CD14-positive monocyte (primary cell): ENCODE measurements around the gene LRRFIP1. TPM values are rescaled to one million over a fixed set of nuclear protein-coding genes. Genes with fewer than 3 reads are reported as not detected.

Source experiments
- DNase-seq, 3 donors: peaks; one replicate each; pipeline ENCODE4 v3.0.0-alpha.2; 2011 to 2022
- H2AFZ ChIP-seq: 2 replicates; pipeline ENCODE4 v1.6.0; 2012; ENCODE audit warnings: mild to moderate bottlenecking, low read depth, low read length, inconsistent platforms; ENCODE audit not compliant: insufficient read depth, poor library complexity, severe bottlenecking
- H3K27ac ChIP-seq, 2 donors: 1 replicate in 1 of 2; 2 replicates in 1 of 2; pipeline ENCODE4 v1.5.1; 2012 to 2013; ENCODE audit warnings: low read length in 2 of 2, control low read depth in 1 of 2, inconsistent platforms in 1 of 2, low read depth in 1 of 2, mild to moderate bottlenecking in 1 of 2
- H3K27me3 ChIP-seq, 2 donors: one replicate each; pipeline versions ENCODE4 v1.6.0 to v1.6.1; 2011 to 2013; ENCODE audit warnings: low read length in 2 of 2; ENCODE audit not compliant: control insufficient read depth in 2 of 2, insufficient read depth in 2 of 2
- H3K36me3 ChIP-seq, 2 donors: replicated peaks in 1 of 2; 1 replicate in 1 of 2; 2 replicates in 1 of 2; pipeline versions ENCODE4 v1.5.1 to v1.6.1; 2012 to 2013; ENCODE audit warnings: low read length in 2 of 2, control low read depth in 1 of 2, inconsistent platforms in 1 of 2, mild to moderate bottlenecking in 1 of 2; ENCODE audit not compliant: insufficient read depth in 2 of 2, control insufficient read depth in 1 of 2
- H3K4me1 ChIP-seq, 2 donors: 1 replicate in 1 of 2; 2 replicates in 1 of 2; pipeline versions ENCODE4 v1.5.1 to v1.6.1; 2012 to 2013; ENCODE audit warnings: low read length in 2 of 2, control low read depth in 1 of 2, inconsistent platforms in 1 of 2, mild to moderate bottlenecking in 1 of 2, moderate library complexity in 1 of 2; ENCODE audit not compliant: insufficient read depth in 2 of 2, control insufficient read depth in 1 of 2
- H3K4me2 ChIP-seq: replicated peaks from 2 replicates; pipeline ENCODE3; 2012; ENCODE audit warnings: low read length, moderate library complexity, mild to moderate bottlenecking; ENCODE audit not compliant: poor library complexity, severe bottlenecking; ENCODE audit errors: extremely low read depth
- H3K4me3 ChIP-seq, 3 experiments: fragments of 200-600 bp in 1 of 3; sonication (generic) in 1 of 3; replicated peaks in 1 of 3; 1 replicate in 2 of 3; 2 replicates in 1 of 3; pipeline ENCODE4 v1.5.1; 2011 to 2013; ENCODE audit warnings: low read length in 3 of 3, mild to moderate bottlenecking in 3 of 3, control low read depth in 2 of 3, low read depth in 2 of 3, inconsistent platforms in 1 of 3, moderate library complexity in 1 of 3
- H3K79me2 ChIP-seq: 2 replicates; pipeline ENCODE4 v1.6.0; 2012; ENCODE audit warnings: mild to moderate bottlenecking, control low read depth, inconsistent platforms, low read length, moderate library complexity; ENCODE audit not compliant: insufficient read depth
- H3K9ac ChIP-seq: 2 replicates; pipeline ENCODE4 v1.6.0; 2017; ENCODE audit warnings: low read length, mild to moderate bottlenecking; ENCODE audit not compliant: insufficient read depth, poor library complexity, severe bottlenecking
- H3K9me3 ChIP-seq, 2 donors: replicated peaks in 1 of 2; 1 replicate in 1 of 2; 2 replicates in 1 of 2; pipeline versions ENCODE4 v1.5.1 to v1.6.1; 2012 to 2013; ENCODE audit warnings: low read length in 2 of 2, control low read depth in 1 of 2; ENCODE audit not compliant: control insufficient read depth in 1 of 2, insufficient read depth in 1 of 2
- H4K20me1 ChIP-seq: 2 replicates; pipeline ENCODE4 v1.6.0; 2012; ENCODE audit warnings: mild to moderate bottlenecking, low read length, control low read depth, moderate library complexity; ENCODE audit not compliant: insufficient read depth
- H3K27ac Mint-ChIP-seq, 7 donors: one replicate each; pipeline ENCODE4 v1.8.0; 2020; ENCODE audit warnings: mild to moderate bottlenecking in 7 of 7, mixed read lengths in 7 of 7, moderate library complexity in 6 of 7, inconsistent platforms in 2 of 7
- H3K27me3 Mint-ChIP-seq, 3 donors: one replicate each; pipeline ENCODE4 v1.8.0; 2021 to 2022; ENCODE audit warnings: low read depth in 3 of 3, mild to moderate bottlenecking in 3 of 3, mixed read lengths in 3 of 3, moderate library complexity in 3 of 3, inconsistent platforms in 1 of 3
- H3K36me3 Mint-ChIP-seq, 2 donors: one replicate each; pipeline ENCODE4 v1.8.0; 2020; ENCODE audit warnings: mixed read lengths in 2 of 2, inconsistent platforms in 1 of 2, mild to moderate bottlenecking in 1 of 2
- H3K4me1 Mint-ChIP-seq: one replicate; pipeline ENCODE4 v1.8.0; 2020; ENCODE audit warnings: mild to moderate bottlenecking, mixed read lengths
- H3K4me3 Mint-ChIP-seq, 2 donors: one replicate each; pipeline ENCODE4 v1.8.0; 2020; ENCODE audit warnings: mild to moderate bottlenecking in 2 of 2, mixed read lengths in 2 of 2, moderate library complexity in 1 of 2
- H3K9me3 Mint-ChIP-seq, 7 donors: one replicate each; pipeline ENCODE4 v1.8.0; 2020 to 2022; ENCODE audit warnings: mixed read lengths in 7 of 7, mild to moderate bottlenecking in 6 of 7, moderate library complexity in 6 of 7, inconsistent platforms in 2 of 7
- CTCF ChIP-seq: fragments of 200-600 bp; IDR thresholded peaks from one replicate; pipeline ENCODE4 v1.8.0; 2022; ENCODE audit warnings: antibody characterized with exemption, mild to moderate bottlenecking
- WGBS: methylation state at CpG from one replicate; pipeline ENCODE4 v1.1.5; 2013; ENCODE audit warnings: missing lambda C conversion rate; ENCODE audit not compliant: insufficient coverage; 5-methylcytosine and 5-hydroxymethylcytosine counted together
- intact Hi-C, 2 donors: fragments of 100-400 bp; cut with micrococcal nuclease; formaldehyde crosslinking; loops; one replicate each; pipeline versions ENCODE4 v1.15.0 to v1.15.1; 2023
- polyA plus RNA-seq, 3 donors: library from polyadenylated mRNA; depleted of rRNA in 1 of 3; unstranded in 2 of 3; stranded (reverse) in 1 of 3; fragments of 300-500 nt in 2 of 3; fragments of >200 nt in 1 of 3; fragmentation: Illumina TruSeq in 2 of 3; gene quantifications; 1 replicate in 2 of 3; 2 replicates in 1 of 3; pipeline ENCODE4 v1.2.3, GENCODE V29; 2012 to 2021

LRRFIP1 gene
- polyA plus RNA-seq, 3 donors, result 67.3 to 148 (median 98.3) TPM

DNA sequence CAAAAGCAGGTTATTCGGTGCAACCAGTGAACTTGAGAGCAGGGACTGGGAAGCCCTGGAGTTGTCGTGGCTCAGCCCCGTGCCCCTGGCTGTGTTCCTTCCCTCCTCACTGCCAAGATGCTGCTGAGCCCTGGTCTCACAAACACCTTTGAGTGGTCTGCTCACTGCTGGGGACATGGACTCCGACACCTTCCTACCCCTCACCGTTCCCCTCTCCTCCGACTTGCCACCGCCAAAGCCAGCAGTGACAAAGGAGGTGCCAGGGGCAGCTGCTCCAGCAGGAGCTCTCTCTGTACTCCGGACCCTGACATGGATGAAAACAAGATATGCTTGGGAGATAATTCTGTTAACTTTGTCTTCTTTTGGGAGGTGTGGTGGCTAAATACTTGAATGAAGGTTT, 17.9 kb downstream of the LRRFIP1 start:
- Mint-ChIP-seq H3K9me3 (peaks cover 0 to 4% (median 0%) of the 10 kb centered on the region in 7 donors), H3K27me3 (peaks cover 0 to 4% (median 0%) of the 10 kb centered on the region in 3 donors), H3K27ac (no peak overlapping the region), H3K4me3 (no peak overlapping the region), H3K36me3 (peaks cover 0 to 19% of the 10 kb centered on the region in 2 donors), H3K4me1 (peaks cover 5% of the 10 kb centered on the region)
- WGBS, result 100% methylated on average over 2 of the region's 8 CpGs
- intact Hi-C loops, result no loop called here
- no peaks in the 10 kb centered on the region for H3K27me3 ChIP-seq
- no peak for DNase-seq
- H4K20me1 ChIP-seq, result peaks cover 3% of the 10 kb centered on the region
- no peak overlapping the region for H3K27ac ChIP-seq
- H3K4me2 ChIP-seq, result no peak overlapping the region
- peaks cover 0 to 2% of the 10 kb centered on the region in 2 donors for H3K9me3 ChIP-seq
- H3K9ac ChIP-seq, result no peak overlapping the region
- H3K36me3 ChIP-seq, result no peaks in the 10 kb centered on the region
- TF ChIP-seq CTCF, result no peak
- H3K4me1 ChIP-seq, result peaks cover 0 to 3% of the 10 kb centered on the region in 2 donors
- H3K79me2 ChIP-seq, result no peaks in the 10 kb centered on the region
- no peak overlapping the region for H2AFZ ChIP-seq
- no peak overlapping the region for H3K4me3 ChIP-seq

DNA sequence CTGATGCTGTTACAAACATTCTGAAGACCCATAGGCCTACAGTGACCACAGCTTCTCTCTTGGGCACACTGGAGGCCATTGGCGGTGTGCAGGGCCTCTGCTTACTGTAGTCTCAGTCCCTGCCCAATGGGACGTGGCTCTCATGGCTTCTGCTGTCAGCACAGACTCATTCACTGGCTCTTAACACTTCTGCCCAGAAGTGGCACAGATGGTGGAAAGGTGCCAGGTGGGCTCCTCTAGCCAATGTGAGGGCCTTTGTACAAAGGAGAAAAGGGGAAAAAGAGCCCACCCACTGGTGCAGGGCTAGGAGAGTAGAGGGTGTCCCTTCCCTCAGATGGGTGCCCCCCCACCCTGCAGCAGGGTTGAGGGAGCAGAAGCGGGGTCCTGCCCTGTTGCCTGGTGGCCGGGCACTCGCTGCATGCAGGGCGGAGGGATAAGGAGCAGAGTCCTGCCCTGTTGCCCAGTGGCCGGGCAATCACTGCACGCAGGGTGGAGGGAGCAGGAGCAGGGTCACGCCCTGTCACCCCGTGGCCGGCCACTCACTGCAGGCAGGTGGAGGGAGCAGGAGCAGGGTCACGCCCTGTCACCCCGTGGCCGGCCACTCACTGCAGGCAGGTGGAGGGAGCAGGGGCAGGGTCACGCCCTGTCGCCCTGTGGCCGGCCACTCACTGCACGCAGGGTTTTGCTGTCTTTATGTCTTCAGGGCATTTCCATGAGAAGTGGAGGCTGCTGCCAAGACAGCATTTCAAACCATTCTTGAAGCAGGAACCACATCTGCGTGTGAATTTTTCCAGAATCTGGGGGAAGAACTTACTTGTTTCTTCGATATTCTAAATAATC, 20.0 kb downstream of the LRRFIP1 start:
- Histone ChIP-seq H2AFZ (no peak overlapping the region), H3K27me3 (no peaks in the 10 kb centered on the region), H3K9me3 (peaks cover 7 to 14% of the 10 kb centered on the region in 2 donors), H4K20me1 (peaks cover 3% of the 10 kb centered on the region), H3K36me3 (no peaks in the 10 kb centered on the region), H3K79me2 (no peaks in the 10 kb centered on the region), H3K27ac (no peak overlapping the region), H3K4me3 (no peak overlapping the region), H3K9ac (no peak overlapping the region), H3K4me1 (peaks cover 0 to 3% of the 10 kb centered on the region in 2 donors), H3K4me2 (no peak overlapping the region)
- peaks cover 5% of the 10 kb centered on the region for H3K4me1 Mint-ChIP-seq
- peaks cover 0 to 17% of the 10 kb centered on the region in 2 donors for H3K36me3 Mint-ChIP-seq
- H3K9me3 Mint-ChIP-seq, result peaks cover 9 to 16% (median 11%) of the 10 kb centered on the region in 7 donors
- 96% methylated on average over 18 of the region's 20 CpGs for WGBS
- intact Hi-C loops, result no loop called here
- TF ChIP-seq CTCF, result no peak
- H3K4me3 Mint-ChIP-seq, result no peak overlapping the region
- no peak overlapping the region for H3K27ac Mint-ChIP-seq
- peaks cover 2 to 4% (median 3%) of the 10 kb centered on the region in 3 donors for H3K27me3 Mint-ChIP-seq
- DNase-seq, result no peak
